HG03469 (cell line): ENCODE data around the gene PPP1R1B.
"Not testable (repeated sequence)": the region's sequence is repeated elsewhere in the genome, so short reads cannot be mapped to it uniquely, and the experiment has no call there.

Experiments
- ATAC-seq: cut with Tn5 transposase; IDR thresholded peaks from one replicate; pipeline ENCODE4 v1.9.1; 2021; ENCODE audit warnings: mild to moderate bottlenecking, moderate library complexity, moderate number of reproducible peaks; ENCODE audit not compliant: unreplicated experiment

PPP1R1B gene

DNA sequence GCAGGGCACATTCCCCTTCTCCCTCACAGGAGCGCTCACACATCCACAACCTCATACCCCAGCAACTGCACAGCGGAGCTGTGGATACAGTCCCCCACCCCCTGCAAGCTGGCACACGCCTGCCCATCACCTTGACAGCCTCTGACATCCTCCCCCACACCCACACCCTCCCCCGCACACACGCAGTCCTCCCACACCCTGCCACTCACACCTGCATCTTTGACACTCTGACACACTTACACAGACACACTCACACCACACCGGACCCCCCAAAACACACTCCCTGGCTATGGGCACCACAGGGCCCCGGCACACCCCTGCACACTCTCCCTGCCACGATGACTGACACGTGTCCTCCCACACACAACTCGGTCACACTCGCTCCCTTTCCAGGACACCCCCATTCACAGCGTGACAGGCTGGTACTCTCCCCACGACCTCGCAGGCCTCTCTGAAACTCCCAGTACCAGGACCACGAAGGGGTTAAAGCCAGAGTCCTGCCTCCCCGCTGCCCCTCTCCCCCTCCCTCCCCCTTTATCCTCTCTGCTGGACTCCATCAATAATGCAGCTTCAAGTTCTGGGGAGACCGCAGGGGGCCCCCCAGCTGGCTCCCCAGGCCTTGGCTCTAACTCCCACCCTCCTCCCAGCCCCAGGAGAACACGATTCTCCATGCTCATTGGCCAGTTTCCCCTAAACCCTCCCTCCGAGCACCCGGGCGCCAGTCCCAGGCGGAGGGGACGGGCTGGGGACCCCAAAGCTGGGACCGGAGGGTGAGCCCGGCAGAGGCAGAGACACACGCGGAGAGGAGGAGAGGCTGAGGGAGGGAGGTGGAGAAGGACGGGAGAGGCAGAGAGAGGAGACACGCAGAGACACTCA, at the start of gene PPP1R1B:
TSS of gene PPP1R1B (plus strand) at position 782 of the 876 bp plus-strand sequence. CDS start 441 bp downstream, outside the sequence.
- ATAC-seq, result no peak

DNA sequence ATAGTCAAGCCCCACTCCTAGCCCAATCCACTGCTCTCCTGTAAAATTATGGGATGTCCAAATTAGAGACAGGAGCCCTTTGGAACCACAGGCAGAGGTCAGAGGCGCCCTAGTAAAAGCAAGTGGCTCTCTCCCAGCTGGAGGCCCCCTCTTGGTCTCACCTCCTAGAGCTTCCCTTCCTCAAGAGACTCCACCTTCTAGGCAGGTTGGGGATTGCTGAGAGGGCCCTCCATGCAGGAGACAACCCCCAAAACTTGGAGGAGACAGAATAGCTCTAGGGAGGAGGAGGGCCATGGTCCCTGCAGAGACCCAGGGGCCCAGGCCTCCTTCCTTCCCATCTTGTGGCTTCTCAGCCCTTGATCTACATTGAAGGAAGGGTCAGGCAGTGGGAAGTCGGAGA, 48.5 kb upstream of the PPP1R1B start:
- ATAC-seq, result no peak

DNA sequence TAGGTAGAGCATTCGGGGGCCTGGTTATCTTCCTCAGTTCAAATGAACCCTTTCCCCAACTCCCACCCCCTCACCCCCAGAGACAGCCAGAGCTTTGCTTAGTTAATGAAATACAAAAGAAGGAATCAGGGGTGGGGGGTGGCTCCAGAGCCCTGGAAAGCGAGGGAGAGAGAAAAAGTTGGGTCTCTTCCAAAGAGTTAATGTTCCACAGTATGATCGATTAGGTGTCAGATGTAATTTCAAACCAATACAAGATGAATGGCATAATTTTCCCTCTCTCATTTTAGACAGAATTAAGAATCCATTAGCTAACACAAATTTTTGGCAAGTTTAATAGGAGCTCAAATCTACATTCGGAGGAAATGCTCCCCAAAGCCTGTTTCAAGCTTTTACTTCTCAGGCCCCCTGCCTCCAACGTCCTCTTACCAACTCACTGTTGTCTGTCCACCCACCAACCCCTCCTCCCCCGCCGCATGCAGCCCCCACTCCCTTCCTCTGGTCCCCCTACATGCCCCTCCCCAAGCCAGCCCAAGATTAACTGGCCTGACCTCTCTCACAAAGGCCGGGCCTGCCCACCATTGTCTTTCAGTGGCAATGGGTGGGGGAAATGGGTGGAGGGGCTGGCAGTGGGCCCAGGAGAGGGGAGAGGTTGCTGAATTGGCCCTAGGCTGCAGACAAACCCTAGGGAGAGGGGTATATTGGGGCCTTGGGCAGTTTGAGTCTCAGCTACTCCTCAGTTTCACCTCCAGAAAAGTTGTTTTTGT, 47.3 kb upstream of the PPP1R1B start:
- no peak for ATAC-seq

DNA sequence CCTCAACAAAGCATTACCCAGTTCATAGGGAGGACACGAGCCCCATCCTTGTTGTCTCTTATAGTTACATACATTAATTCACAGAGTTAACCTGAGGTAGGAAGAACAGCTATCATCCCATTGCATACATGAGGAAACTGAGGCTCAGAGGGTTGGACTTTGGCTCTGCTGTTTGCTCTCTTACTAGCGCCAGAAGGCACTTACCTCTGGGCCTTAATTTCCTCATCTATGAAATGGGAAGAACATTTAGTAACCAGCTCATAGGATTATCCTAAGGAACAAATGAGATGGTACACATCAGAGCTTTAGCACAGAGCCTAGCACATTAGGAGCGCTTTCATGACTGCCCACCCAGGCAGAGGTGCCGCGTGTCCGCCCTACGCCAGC, 46.7 kb upstream of the PPP1R1B start:
- ATAC-seq, result no peak

DNA sequence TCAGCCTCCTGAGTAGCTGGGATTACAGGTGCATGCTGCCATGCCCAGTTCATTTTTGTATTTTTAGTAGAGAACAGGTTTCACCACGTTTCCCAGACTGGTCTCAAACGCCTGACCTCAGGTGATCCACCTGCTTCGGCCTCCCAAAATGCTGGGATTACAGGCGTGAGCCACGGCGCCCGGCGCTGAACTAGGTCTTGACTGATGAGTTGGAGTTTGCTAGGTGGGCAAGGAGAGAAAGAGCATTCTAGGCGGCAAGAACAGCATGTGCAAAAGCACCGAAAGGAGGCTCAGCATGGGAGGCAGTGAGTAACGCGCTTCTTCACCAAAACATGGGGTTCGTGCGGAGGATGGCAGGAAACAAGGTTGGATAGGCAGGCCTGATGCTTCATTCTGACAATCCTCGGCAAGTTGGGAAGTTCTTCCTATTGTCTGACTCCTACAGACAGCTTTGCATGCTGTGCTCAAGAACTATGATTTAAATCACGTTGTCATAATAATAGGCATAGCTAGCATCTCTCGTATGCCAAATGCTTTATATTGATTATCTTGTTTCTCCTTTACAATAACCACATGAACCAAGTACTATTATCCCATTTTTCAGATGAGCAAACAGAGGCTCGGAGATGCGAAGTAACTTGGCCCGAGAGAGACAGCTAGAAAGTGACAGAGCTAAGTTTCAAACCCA, 45.5 kb upstream of the PPP1R1B start:
- ATAC-seq, result no peak

DNA sequence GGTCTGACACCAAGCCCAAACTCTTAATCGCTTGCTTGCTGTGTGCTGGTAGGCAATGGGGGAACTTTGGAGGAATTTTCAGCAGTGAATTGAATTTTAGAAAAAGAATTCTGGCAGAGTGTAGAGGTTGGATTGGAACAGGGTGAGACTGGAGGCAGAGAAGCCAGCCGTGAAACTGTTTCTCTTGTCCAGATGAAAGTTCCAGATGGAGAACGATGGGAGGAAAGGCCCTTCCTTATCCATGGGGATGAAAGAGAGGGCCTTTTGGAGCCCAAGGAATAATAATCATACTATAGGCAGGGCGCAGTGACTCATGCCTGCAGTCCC, 45.0 kb upstream of the PPP1R1B start:
- no peak for ATAC-seq

DNA sequence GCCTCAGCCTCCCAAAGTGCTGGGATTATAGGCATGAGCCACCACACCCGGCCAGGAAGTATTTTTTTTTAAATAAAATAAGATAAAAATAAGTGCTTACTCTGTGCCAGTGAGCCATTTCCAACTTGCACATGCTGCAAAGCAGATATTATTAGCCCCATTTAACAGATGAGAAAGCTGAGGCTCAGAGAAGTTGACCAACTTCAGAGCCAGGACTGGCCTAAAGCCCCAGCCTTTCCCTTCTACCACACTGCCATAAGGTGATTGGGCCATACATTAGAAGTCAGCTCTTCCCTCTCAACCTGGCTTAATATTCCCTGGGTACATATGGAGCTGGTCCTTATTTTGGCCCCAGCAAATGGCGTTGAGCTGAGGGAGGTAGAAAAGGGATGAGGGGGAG, 44.1 kb upstream of the PPP1R1B start:
- ATAC-seq, result no peak

DNA sequence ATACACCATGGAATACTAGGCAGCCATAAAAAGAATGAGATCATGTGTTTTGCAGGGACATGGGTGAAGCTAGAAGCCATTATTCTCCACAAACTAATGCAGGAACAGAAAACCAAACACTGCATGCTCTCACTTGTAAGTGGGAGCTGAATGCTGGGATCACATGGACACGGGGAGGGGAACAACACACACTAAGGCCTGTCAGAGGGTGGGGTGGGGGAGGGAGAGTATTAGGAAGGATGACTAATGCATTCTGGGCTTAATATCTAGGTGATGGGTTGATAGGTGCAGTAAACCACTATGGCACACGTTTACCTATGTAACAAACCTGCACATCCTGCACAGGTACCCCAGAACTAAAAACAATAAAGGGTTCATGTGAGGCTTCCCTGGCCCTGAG, 36.6 kb upstream of the PPP1R1B start:
- not testable (repeated sequence) for ATAC-seq

DNA sequence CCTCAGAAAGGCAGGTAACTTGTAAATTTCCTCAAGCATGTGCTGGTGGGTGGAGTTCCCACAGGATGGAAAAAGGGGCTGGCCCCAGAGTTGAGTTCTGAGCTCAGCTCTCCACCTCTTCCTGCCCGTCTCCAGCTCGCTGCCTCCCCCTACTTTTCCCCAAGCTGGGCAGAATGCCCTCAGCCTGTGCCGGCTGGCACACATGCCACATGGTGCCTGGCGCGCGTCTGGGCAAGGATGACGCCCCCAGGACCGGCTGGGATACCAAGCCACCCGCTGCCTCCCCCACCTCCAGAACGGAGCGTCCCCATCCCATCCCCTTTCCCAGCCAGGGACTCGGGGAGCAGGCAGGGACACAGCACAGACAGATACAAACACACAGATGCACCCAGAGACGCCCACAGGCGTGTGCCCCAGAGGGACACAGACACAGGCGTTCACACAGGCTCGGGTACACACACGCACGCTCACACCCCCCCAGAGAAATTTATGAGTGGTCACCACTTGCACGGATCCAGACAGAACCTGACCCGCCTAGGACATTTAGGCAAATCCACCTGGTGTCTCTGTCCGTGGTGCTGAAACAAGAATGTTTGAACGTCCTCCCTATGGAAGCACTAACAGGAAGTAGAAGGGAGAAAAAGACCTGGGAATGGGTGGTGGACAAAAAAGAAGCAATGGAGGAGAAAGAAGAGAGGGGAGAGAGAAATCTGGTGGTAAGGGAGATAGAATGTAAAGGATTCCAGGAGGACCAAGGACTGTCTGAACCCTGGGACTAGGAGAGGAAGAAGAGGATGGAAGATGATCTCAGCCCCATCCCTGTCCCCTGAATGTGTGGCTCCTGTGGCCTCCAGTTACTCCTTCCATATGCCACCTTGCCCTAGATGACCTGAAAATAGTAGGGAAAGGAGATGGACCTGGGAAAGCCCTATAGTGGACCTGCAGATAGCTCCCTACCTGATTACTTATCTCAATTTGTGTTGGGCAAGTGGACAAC, 34.5 kb upstream of the PPP1R1B start:
- no peak for ATAC-seq

DNA sequence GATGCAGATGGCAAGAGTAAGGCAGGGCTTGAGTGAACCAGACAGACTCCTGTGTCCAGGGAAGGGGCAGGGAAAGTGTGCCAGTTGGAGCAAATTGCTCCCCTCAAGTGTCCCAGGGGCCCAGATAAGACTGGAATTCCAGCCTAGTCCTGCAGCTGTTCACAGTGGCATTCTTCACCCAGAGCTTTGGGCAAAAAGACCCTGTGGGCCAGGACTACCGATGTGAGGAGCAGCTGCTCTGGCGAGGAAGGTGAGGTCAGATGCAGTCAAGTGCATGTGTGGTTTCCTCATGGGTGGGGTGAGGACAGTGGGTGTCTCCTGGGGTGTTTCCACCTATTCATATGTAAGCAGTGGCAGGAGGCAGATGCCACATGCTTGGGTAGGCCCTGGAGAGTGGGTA, 33.4 kb upstream of the PPP1R1B start:
- ATAC-seq, result no peak

DNA sequence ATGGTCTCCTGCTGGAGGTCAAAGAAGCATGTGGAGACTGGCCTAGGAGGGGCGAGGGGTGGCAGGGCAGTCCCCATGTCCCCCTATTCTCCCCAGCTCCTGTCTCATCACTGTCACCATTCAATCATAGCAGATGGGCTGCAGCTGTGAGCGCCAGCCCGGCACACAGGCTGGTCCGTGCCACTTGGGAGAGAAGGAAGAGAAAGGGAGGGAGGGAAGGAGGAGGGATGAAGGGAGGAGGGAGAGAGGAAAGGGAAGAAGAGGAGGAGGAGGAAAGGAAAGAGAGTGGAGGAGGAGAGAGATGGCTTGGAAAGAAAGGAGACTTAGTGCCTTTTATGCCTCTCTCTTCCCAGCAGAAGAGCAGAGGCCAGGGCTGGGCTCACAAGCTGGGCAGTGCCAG, 31.5 kb upstream of the PPP1R1B start:
- ATAC-seq, result no peak

DNA sequence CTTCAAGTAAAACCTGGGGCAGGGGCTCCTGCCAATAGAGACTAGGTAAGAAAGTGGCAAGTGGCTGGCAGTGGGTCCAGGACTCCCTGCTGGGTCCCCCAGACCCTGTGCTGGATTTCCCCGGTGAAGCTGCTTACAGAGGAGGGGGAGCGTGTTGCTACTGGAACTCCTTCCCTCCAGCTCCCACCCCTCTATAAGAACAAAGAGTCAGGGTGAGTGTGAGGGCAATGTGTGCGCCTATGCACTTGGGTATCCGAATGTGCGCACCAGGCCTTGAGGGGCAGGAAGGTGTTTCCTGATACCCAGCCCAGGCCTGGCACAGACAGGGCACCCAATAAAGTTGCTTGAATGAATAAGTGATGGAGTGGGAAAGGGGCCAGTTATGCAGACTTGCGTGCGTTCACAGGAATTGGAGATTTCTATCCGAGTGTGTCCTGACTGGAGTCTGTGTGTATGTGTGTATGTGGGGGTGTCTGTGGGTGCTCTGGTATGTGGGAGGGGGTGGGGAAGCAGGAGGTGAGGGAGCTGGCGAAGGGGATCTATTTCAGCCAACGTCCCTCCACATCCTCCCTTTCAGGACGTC, 30.7 kb upstream of the PPP1R1B start:
- ATAC-seq, result no peak

DNA sequence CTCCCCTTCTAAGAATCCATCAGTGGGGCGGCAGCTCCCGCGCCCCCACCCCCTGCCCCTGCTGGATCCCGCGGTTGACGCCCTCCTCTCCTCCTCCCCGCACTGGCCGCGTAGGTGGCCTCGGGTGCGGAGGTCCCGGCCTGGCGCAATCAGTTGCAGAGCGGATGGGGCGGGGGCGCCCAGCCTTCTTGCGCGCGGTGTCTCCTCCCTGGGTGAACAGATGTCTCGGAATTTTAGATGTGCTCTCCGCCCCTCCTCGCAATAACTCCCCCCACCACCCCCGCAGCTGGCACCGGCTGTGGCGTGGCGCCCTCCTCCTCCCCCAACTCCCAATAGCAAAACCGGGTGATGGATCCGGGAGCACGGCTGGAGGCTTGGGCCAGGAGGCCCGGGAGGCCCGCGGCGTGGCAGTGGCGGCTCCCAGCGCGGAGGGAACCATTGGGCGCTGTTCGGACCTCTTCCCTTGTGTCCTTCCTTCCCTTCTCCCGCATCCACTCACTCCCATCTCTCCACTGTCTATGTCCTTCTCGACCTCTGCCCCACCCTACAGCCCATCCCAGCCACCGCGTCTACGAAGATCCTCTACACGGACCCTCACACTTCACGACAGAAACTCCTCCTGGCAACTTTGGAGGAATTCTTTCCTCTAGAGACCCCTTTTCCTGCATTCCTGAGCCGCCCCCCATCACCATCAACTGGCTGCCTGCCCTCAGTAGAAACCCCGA, 30.0 kb upstream of the PPP1R1B start:
- ATAC-seq, result no peak

DNA sequence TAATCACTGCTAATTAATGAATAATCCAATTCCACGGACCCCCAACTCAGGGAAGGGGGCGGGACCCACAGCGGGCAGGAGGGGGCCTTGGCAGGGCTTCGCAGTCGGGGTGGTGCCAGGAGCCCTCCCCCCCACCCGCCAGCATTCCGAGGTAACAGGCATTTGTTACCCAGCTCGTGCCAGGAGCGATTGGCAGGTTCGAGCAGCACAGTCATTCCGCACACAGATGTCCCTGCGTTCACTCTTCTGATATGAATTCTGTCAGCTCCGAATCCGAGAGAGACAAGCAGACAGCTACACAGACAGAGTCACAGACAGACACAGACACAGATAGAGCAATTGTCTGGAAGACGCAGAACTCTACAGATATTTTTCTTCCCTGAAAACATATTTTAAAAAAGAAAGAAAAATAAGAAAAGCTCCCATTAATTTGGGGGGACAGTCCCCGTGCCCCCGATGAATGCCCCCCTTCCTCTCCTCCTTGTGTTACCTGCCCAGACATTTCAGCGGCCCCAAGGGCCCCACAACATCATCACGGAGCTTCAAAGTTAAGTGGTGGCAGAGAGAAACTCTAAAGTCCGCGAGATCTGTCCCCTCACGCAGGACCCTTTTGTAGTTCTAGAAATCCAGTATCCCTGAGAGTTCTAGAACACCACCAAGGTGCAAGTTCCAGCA, 29.2 kb upstream of the PPP1R1B start:
- no peak for ATAC-seq

DNA sequence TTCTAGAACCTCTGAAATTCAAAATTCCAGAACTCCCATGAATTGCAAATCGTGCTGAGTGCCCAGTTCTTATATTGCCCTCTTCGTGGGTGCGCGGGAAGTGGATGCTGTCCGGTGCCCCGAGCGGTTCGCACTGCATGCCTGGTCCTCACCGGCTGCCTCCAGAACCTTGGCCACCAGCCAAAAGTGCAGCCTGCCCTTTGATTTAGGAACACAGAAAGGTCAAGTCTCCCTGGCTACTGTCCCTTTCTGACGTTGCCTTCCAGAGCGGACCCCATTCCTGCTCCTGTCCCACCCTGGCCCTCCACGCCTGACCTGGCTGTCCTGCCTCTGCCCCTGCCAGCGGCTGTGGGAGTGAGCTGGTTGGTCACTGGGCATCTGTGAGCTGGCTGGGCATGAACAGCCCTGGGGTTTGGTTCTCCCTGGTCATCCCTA, 28.7 kb upstream of the PPP1R1B start:
- no peak for ATAC-seq

DNA sequence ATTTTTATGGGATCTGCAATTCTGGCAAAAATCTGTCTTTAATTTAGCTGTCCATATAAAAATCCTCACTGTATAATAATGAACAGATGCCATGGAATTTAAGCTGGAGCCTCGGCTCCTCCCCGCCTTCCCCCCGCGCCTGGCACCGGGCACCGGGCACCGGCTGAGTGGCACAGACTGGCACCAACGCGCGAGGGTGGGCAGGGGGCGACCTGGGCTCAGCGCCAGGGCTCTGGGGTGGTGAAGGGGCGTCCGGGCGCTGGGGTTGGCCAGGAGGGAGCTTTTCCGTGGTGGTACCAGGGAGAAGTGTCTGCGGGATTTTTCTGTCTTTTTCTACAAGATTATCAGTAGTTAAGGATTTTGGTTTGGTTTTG, 28.1 kb upstream of the PPP1R1B start:
- ATAC-seq, result no peak

DNA sequence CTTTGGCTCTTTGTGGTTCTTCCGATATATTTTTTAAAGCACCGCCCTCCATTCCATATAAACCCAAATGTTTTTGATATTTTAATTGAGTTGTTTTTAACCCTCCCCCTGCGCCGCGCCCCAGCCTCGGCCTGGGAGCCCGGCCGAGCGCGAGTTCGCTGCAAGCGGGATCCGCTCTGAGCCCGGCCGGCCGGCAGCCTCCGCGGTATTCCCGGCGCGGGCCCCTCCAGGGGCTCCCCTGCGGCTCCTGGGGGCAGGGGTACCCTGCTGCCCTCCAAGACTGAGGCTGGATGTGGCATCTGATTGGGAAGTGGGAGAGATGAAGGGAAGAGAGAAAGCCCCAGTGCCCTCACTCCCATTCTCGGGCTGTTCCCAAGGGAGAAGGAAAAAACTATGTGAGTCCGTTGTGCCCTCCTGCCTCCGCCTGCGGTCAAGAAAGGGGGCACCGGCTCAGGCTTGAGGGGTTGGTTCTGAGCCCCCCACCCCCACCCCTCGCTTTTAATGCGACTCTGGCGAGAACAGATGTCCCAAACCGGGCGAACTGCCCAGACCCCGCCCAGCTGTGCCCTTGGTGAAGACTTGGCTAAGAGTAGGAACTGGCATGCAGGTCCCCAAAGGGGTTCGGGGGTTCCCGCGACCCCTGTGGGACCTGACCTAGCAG, 27.6 kb upstream of the PPP1R1B start:
- no peak for ATAC-seq

DNA sequence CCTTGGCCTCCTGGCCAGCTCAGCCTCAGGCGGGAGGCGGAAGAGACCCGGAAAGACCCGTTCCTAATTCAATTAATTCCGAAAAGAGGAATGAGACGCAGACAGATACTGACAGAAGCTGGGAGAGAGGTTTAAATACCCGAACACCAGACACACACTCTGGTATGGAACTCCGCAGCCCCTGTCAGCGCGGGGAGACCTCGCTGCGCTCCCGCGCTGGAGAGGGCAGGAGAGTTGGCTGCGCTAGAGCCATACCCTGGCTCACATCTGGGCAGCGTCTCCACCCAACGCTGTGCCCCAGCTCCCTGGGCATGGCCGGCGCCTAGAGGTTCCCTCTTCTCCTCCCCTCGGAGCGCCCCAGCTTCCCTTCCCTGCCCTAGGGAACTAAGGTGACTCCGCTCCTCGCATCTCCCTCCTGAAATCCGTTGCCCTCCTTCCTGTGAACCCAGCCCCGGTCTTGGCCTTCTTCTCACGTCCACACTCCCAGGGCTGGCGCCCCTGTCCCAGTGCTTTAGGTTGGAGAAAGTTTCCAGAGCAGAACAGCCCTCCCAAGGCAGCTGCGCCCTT, 27.0 kb upstream of the PPP1R1B start:
- no peak for ATAC-seq
